SU-DHL-6 (cell line): Measurements from ENCODE around the gene OSBPL5.

Experiments
- CTCF ChIP-seq: fragments of 200-600 bp; sonication (generic); IDR thresholded peaks from one replicate; pipeline ENCODE4 v1.5.1; 2017; ENCODE audit warnings: antibody characterized with exemption, mild to moderate bottlenecking, low read length, moderate library complexity; ENCODE audit not compliant: insufficient read depth, poor library complexity, severe bottlenecking
- EZH2phosphoT487 ChIP-seq: fragments of 200-600 bp; sonication (generic), shearing (Covaris generic); conservative IDR thresholded peaks from 2 replicates; pipeline ENCODE4 v1.6.1; 2018; ENCODE audit warnings: mild to moderate bottlenecking, antibody characterized with exemption, low read length, moderate library complexity, mixed read lengths

- TF ChIP-seq CTCF (no peak), EZH2phosphoT487 (no peak)
Measured at GRCh38 chr11:3174387-3174786, 9.3 kb upstream of the OSBPL5 start.
